Mesothelial cell of epicardium (in vitro differentiated cells): ENCODE results near the gene HEPN1. TPM values are rescaled to one million over a fixed set of nuclear protein-coding genes. Genes with fewer than 3 reads are reported as not detected.

Experiments used
- DNase-seq, 2 experiments: peaks; one replicate each; pipeline ENCODE4 v3.0.0; 2021; ENCODE audit warnings: low spot score in 2 of 2; ENCODE audit not compliant: unreplicated experiment in 2 of 2
- H3K27ac Mint-ChIP-seq: 2 replicates; pipeline ENCODE4 v1.8.0; 2021; ENCODE audit warnings: mixed read lengths
- H3K27me3 Mint-ChIP-seq: 2 replicates; pipeline ENCODE4 v1.8.0; 2021; ENCODE audit warnings: low read depth, mixed read lengths
- H3K36me3 Mint-ChIP-seq: 2 replicates; pipeline ENCODE4 v1.8.0; 2021; ENCODE audit warnings: mixed read lengths
- H3K4me1 Mint-ChIP-seq: 2 replicates; pipeline ENCODE4 v1.8.0; 2021; ENCODE audit warnings: mixed read lengths
- H3K4me3 Mint-ChIP-seq: 2 replicates; pipeline ENCODE4 v1.8.0; 2021; ENCODE audit warnings: mild to moderate bottlenecking, moderate library complexity, mixed read lengths
- H3K9me3 Mint-ChIP-seq: 2 replicates; pipeline ENCODE4 v1.8.0; 2021; ENCODE audit warnings: mixed read lengths
- total RNA-seq: library from RNA; stranded (reverse); gene quantifications from 3 replicates; pipeline ENCODE4 v1.2.1, GENCODE V29; 2021
- TF ChIP-seq, protein P1 (sequence below): fragments of 200-600 bp; sonication (generic); IDR thresholded peaks from one replicate; pipeline ENCODE4 v1.5.0; 2021; ENCODE audit warnings: antibody characterized with exemption; ENCODE audit not compliant: unreplicated experiment

The HEPN1 gene
- total RNA-seq, 1 donor from 2014 or later: not detected

GRCh38 chr11:124942466-124943253 lies 23.6 kb downstream of the HEPN1 start:
- Mint-ChIP-seq H3K27me3 (peaks cover 16% of the 10 kb centered on the region), H3K4me3 (no peak overlapping the region), H3K9me3 (no peaks in the 10 kb centered on the region), H3K36me3 (no peaks in the 10 kb centered on the region), H3K27ac (no peak overlapping the region), H3K4me1 (peaks cover 8% of the 10 kb centered on the region)
- DNase-seq: no peak
- TF ChIP-seq, protein P1, sequence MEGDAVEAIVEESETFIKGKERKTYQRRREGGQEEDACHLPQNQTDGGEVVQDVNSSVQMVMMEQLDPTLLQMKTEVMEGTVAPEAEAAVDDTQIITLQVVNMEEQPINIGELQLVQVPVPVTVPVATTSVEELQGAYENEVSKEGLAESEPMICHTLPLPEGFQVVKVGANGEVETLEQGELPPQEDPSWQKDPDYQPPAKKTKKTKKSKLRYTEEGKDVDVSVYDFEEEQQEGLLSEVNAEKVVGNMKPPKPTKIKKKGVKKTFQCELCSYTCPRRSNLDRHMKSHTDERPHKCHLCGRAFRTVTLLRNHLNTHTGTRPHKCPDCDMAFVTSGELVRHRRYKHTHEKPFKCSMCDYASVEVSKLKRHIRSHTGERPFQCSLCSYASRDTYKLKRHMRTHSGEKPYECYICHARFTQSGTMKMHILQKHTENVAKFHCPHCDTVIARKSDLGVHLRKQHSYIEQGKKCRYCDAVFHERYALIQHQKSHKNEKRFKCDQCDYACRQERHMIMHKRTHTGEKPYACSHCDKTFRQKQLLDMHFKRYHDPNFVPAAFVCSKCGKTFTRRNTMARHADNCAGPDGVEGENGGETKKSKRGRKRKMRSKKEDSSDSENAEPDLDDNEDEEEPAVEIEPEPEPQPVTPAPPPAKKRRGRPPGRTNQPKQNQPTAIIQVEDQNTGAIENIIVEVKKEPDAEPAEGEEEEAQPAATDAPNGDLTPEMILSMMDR: no peak

- no peak for DNase-seq
- Mint-ChIP-seq H3K4me3 (no peak overlapping the region), H3K36me3 (no peaks in the 10 kb centered on the region), H3K27me3 (peaks cover 21% of the 10 kb centered on the region), H3K4me1 (peaks cover 8% of the 10 kb centered on the region), H3K27ac (no peak overlapping the region), H3K9me3 (peaks cover 5% of the 10 kb centered on the region)
- TF ChIP-seq, protein P1: no peak
Observed at GRCh38 chr11:124943254-124943616, 24.2 kb downstream of the HEPN1 start.

DNA sequence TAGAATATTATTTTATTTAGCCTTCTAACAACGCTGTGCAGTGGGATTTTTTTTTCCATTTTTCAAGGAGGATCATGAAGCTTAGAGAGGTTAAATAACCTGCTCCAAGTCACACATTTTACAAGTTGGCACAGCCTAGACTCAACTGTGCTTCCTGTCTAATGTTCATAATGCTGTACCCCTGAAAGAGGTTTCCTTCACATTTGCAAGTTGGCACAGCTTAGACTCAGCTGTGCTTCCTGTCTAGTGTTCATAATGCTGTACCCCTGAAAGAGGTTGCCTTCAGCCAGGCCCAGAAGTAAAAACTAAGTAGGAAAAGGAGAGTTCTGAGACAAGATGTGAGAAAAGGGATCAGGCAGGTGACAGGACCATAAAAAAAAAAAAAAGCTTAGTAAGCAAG lies 24.7 kb downstream of the HEPN1 start:
- peaks cover 10% of the 10 kb centered on the region for H3K9me3 Mint-ChIP-seq
- peaks cover 23% of the 10 kb centered on the region for H3K27me3 Mint-ChIP-seq
- H3K4me3 Mint-ChIP-seq: no peak overlapping the region
- TF ChIP-seq, protein P1: no peak
- no peak for DNase-seq
- H3K27ac Mint-ChIP-seq: no peak overlapping the region
- peaks cover 8% of the 10 kb centered on the region for H3K4me1 Mint-ChIP-seq
- no peaks in the 10 kb centered on the region for H3K36me3 Mint-ChIP-seq

GRCh38 chr11:124944565-124944964 lies 25.5 kb downstream of the HEPN1 start:
- TF ChIP-seq, protein P1: no peak
- H3K27me3 Mint-ChIP-seq: peaks cover 27% of the 10 kb centered on the region
- no peak for DNase-seq
- H3K36me3 Mint-ChIP-seq: no peaks in the 10 kb centered on the region
- H3K4me3 Mint-ChIP-seq: no peak overlapping the region
- no peak overlapping the region for H3K27ac Mint-ChIP-seq
- H3K4me1 Mint-ChIP-seq: peaks cover 8% of the 10 kb centered on the region
- peaks cover 15% of the 10 kb centered on the region for H3K9me3 Mint-ChIP-seq

DNA sequence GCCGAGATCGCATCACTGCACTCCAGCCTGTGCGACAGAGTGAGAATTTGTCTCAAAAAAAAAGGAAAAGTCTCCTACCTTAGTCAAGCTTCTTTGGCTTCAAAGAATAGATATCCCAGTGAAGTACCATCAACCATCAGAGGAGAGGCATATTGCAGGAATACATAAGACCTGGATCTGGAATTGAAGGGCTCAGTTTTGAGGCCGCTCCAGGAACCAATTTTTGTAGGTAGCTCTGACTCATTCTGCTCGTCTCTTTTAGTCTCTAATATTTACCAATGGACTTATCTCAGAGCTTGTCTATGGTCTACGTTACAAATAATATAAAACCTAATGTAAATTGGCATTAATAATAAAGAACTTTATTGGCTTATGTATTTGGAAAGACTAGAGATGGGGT lies 26.8 kb downstream of the HEPN1 start:
- peaks cover 22% of the 10 kb centered on the region for H3K27me3 Mint-ChIP-seq
- no peak overlapping the region for H3K4me3 Mint-ChIP-seq
- TF ChIP-seq, protein P1: no peak
- no peak for DNase-seq
- no peak overlapping the region for H3K27ac Mint-ChIP-seq
- peaks cover 8% of the 10 kb centered on the region for H3K4me1 Mint-ChIP-seq
- H3K36me3 Mint-ChIP-seq: no peaks in the 10 kb centered on the region
- H3K9me3 Mint-ChIP-seq: peaks cover 15% of the 10 kb centered on the region
